DMS114 treated with DMSO at 0.1 percent for 48 hours (cell line): Measurements from ENCODE around the gene ARFGAP2.
A peak's percentile ranks its signal among the peaks of the same experiment; 100 is the strongest.

Experiments
- DNase-seq: peaks from one replicate; lab custom pipeline; 2025; ENCODE audit not compliant: unreplicated experiment; lab: John Stamatoyannopoulos, UW

ARFGAP2 gene

DNA sequence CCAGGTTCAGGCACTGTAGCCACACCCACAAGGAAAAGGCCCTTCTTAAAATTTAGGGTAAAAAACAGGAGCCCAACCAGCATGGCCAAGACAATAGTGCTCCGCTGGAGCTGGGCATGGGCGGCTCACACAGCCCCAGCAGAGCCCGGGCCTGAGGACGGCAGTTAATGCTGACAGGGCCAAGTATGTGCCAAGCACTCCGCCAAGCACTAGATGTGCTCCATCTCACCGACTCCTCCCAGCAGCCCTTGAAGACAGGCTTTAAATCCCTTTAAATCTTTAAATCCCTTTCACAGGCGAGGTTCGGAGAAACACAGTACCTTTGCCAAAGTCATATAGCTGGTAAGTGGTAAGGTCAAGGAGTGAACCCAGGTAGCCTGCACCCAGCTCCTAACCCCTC lies 4.8 kb downstream of the ARFGAP2 start:
- DNase-seq = no peak

DNA sequence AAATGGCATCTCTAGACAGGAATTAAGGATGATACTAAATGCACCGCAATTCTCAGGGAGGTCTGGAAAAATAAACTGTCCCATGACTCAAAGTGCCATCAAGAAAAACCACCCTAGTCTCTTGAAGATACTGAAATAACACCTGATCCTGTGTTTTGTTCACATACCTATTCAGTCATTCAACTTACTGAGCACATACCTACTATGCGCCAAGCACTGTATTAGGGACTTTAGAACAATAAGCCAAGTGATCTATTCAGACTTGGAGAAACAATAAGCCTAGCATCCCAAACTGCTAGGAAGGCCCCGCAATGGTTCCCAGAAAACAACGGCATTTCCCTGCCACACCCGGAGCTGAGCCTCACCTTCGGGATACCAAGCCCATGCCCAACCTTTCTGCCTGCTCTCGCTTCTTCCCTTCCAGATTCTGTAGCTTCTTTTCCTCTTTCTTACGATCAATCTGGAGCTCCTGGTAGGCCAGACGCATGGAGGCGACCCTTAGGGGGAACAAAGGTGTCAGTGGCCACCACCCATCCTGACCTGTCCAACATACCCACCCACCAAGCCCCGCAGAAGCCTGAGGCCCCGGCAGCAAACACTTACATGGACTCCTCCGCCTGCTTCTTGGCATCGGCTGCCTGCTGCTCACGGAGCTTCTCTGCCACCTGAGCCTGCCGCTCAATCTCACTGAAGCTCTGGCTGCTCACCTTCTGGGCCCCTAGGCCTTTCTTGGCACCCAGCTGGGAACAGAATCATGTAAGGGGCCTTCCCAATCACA lies 5.4 kb downstream of the ARFGAP2 start:
- no peak for DNase-seq

DNA sequence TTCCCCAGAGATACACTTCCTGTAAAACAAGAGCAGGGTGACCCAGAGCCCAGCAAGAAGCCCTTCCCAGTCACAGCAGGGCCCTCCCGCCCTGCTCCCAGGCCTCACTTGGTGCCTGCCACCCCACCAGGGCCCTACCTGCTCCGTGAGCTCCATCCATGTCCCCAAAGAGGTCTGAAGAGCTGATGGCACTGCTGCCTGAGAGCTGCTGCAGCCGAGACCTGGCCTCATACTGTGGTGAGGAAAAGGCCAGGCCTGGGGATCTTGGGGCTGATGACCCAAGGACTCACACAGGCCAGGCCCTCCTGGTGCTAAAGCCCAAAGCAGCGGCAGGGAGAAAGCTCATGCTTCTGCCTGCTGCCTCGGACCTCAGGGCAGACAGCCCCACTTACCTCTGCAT lies 10.3 kb downstream of the ARFGAP2 start:
- no peak for DNase-seq

DNA sequence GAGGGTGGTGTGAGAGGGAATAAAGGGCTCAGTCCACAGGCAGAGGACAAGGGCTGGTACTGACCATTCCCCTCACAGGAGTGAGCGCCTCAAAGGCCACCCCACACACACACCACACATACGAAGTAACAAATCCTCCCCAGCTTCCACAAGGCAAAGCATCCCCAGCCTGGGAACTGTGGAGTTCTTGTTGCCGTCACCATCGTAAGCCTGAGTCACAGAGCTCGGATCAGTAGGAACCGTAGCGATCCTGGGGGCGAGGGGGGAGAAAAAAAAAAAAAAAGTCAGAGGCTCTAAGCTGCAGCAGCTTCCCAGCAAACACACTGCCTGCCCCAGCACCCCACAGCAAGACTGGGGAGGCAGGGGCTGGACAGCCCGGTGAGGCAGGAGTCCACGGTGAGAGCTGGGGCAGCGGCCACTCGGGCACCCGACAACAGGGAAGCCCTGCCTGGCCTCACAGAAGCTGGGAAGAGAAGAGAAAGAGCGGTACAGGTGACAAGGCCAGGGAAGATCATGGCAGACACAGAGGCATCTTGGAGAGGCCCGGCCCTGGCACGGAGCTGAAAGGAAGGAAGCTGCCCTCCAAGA lies 11.3 kb downstream of the ARFGAP2 start:
- no peak for DNase-seq

DNA sequence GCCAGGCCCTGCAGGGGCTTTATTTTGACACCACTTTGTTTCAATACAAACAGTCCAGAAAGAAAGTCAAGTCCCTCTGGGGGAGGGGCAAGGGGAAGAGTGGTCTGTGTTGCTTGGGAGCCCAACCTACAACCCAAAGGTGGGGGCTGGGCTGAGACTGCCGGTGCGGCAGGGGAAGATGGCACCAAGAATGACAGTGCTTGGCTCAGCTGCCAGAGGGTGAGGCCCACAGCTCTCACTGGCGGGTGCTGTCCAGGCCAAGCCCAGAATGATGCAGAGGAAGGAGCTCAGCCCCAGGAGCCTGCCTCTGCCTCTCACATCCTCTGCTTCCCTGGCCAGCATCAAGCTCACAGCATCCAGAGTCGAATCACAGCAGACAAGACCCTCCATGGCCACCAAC lies 12.4 kb downstream of the ARFGAP2 start:
- DNase-seq = no peak

DNA sequence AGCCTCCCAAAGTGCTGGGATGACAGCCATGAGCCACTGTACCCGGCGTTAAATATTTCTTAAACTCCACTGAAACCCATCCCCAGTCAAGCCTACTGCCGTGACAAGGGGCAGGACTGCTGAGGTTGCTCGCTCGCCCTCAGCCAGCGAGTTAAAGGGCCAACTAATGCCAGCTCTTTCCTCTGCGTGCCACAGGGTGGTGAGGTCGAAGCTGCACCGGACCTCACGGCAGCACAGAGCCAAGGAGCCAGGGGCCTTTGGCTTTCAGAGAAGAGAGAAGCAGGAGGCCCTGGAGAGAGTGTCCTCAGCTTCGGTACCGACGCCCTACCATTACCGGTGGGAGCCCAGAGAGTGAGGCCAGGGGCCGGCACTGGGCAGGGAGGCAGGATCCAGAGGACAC lies 12.8 kb downstream of the ARFGAP2 start:
- DNase-seq = no peak

DNA sequence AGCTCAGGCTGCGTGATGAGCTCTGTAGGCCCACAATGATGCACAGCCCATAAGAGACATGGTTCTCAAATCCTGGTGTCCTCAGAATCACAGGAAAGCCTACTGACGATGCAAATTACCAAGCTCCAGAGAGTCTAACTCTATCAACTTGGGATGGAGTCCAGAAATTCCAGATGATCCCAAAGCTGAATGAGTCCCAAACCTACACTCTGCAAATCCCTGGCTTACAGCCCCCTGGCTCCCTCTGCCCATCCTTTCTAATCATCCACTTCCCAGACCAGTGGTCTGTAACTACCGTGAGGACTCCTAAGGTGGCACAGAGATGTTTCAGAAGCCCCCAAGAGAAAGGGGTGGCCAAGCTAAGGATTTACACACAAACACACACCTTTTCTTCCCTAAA lies 13.5 kb downstream of the ARFGAP2 start:
- no peak for DNase-seq

DNA sequence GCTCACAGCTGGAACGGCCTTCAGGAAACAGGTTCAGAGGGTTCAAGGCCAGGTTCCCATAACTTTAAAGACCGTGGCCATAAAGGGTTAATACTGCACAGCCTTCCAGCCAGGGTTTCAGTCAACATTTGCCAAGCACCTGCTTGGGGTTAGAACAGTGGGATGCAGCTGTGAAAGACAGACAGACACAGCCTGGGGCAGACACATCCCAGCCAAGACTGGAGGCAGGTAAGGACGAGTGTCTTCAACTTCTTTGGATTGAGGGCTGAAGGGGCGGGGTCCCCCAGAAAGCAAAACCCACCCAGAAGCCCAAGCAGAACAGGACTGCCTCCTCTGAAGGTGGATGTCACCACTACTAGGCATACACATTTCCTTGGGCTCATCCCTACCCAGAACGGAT lies 14.3 kb downstream of the ARFGAP2 start:
- no peak for DNase-seq

DNA sequence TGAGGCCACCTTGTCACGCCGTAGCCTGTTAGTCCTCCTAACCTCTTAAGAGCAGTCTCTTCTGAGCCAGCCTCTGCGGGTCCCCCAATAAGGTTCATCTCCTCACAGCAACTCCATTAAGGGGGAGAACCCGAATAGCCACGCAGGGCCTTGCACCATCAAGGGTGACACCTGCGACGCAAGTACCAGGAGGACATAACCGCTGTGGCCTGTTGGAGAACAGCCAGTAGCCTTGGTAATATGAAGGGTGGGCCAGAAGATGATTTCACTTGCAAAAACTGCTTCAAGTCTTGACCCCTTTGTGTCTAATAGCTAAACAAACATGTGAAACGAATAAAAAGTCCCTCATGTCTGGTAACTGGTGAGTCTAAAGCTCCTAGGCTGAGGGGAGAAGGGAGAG lies 14.8 kb downstream of the ARFGAP2 start:
- no peak for DNase-seq

DNA sequence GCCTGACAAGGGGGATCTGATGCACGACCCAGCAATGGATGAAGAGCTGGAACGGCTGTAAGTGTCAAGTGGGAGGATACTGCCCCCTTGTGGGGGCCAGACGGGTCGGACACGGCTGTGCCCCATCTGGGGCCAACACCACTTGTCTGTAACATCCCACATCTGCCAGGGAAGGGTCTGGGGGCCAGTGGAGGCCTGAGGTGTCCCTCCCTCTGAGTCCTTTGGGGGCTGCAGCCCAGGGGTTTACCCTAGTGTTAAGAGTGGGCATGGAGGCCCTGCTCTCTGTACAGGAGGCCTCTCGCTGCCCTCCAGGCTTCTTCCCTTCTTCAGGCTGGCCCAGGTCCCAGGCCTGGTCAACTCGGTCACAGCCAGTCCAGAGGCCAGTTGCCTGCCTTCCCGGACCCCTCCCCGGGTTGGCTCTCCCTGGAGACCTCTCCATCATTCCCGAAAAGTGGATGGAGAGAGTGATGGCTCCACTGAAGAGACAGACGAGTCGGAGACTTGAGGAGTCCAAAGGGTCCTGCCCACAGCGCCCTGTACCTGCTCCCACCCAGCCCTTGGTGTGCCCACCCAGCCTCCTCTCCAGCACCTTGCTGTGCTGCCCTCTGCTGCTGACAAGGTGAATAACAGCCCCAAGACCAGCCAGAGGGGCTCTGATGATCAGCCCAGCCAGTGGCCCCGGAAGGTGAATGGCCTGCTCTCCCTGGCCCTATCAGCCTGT lies 15.4 kb downstream of the ARFGAP2 start:
- peak; percentile 20 for DNase-seq

DNA sequence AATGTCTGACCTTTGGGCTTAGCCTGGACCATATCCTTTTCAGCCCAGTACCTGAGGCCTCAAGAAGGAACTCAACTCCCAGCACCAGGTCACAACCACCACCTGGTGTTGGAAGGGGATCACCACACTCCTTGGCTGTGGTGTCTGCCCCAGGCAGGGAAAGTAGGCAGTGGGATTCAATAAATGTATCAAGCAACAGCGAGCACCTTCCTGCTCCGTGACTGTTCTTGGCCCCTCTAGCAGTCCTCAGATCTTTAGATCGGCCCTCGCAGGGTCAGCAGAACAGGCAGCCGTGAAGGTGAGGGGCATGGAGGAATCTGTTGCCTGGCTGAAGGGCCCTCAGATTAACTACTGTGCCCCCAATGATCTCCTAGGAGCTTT lies 15.9 kb downstream of the ARFGAP2 start:
- DNase-seq = no peak

DNA sequence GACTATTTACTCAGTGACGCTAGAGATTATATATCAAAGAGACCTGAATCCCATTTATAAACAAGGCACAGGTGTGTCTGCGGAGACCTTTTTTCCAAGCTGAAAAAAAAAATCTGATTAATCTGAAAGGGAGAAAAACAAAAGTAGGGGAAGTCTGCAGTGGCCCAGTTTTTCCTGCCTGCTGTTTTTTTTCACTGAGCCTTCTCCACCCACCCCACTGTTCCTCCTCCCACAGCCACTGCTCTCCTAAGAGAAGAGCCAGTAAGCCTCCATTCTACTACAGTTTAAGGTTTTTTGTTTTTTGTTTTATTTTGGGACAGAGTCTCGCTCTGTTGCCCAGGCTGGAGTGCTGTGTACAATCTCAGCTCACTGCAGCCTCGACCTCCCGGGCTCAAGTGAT lies 18.4 kb downstream of the ARFGAP2 start:
- DNase-seq = no peak

DNA sequence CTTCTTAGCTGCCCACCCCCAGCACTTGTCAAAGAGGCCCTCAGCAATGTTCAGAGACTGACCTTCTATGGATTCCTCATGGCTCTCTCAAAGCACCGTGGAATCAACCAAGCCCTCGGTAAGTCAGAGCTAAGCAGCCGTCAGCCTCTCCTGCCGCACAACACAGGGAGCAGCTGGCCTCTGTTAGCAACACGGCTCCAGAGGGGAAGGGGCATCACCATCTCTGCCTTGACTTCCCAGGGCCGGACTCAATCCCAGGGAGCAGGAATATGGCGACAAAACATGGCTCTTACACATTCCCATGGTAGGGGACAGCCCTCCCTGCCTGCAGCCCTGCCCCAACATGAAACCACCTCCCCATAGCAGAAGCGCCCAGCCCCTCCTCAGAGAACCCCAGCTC lies 18.9 kb downstream of the ARFGAP2 start:
- no peak for DNase-seq

DNA sequence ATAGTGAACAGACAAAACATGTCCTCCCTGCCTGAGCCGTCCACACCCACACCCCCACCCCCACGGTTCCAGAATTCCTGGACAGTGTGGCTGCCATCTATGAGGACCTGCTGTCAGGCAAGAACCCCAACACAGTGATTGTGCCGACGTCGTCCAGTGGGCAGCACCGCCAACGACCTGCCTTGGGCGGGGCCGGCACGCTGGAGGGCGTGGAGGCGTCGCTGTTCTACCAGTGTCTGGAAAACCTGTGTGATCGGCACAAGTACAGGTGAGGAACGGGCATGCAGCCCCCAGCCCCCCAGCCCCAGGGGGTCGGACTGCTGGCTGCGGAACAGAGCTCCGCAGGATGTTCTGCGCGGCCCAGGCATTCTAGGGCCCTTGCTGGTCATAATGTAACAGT lies 19.7 kb downstream of the ARFGAP2 start:
- no peak for DNase-seq

DNA sequence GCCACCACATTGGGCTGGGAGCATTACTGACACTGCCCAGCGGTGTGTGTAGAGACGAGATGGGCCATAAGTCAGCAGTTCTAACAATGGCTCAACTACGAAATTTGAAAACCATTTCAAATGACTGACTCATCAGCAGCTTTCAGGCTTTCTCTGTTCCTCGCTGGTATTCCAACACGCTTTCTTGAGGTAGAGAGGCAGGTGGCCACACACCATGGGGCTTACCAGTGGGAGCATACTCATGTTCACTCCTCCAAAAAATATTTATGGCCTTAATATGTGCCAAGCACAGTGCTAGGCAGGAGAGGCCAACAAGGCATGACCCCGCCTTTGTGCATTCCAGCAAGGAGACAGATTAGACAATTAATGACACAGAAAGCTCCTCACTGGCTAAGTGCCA lies 20.3 kb downstream of the ARFGAP2 start:
- DNase-seq = no peak

DNA sequence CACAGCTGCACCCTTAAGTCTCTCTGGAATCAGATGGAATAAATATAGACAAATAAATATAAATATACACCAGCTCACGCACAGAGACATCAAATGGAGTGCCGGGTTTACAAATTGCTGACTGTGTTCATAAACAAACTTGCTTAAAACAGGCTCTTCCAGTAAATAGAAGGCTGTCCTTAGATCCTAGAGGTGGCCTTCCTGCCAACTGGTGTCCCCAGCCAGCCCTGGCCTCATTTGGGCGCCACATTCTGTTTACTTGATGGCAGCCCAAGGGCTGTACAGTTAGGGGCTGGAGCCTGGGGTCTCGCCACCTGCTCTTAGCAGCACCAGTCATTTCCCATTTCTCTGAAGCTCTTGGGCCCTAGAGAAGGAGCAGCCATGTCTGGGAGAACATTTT lies 20.8 kb downstream of the ARFGAP2 start:
- DNase-seq = no peak

DNA sequence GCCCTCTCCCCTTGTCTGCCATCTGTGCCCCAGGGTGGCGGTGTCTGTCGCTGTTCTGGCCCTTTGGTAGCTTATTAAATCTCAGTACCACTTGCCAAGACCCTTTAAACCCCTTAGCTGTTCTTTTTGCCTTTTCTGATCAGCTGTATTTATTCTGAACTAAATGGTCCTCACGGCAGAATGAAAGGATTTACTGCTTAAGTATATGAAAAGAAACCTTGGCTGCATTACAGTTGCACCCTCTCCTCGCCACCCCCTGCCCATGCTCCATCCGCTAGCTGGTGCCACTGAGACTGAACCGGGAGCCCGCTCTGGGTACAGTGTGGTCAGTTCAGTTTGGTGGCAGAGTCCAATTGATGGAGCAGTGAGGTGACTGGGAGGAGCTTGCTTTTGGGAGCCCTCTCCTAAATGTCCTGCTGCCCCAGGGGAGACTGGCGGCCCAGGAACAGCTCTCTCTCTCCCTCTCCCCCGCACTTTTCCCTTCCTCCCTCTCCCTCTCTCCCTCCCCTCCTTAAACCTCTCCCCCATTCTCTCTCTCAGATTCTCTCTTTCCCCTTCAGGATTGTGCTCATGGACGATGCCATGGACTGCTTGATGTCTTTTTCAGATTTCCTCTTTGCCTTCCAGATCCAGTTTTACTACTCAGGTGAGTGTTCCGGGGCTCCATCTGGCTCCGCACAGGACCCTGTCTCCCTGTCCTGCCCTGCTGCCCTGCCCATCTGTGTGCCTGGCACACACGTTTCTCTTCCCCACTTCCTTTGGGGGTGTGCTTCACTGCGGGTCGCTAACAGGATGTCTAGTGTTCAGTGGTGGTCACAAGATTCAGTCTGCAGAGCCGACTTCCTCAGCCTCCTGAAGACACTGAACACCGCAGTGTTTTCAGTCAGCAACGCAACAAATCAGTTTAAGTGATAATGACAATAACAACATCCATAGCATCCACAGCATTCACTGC lies 21.8 kb downstream of the ARFGAP2 start:
- no peak for DNase-seq

DNA sequence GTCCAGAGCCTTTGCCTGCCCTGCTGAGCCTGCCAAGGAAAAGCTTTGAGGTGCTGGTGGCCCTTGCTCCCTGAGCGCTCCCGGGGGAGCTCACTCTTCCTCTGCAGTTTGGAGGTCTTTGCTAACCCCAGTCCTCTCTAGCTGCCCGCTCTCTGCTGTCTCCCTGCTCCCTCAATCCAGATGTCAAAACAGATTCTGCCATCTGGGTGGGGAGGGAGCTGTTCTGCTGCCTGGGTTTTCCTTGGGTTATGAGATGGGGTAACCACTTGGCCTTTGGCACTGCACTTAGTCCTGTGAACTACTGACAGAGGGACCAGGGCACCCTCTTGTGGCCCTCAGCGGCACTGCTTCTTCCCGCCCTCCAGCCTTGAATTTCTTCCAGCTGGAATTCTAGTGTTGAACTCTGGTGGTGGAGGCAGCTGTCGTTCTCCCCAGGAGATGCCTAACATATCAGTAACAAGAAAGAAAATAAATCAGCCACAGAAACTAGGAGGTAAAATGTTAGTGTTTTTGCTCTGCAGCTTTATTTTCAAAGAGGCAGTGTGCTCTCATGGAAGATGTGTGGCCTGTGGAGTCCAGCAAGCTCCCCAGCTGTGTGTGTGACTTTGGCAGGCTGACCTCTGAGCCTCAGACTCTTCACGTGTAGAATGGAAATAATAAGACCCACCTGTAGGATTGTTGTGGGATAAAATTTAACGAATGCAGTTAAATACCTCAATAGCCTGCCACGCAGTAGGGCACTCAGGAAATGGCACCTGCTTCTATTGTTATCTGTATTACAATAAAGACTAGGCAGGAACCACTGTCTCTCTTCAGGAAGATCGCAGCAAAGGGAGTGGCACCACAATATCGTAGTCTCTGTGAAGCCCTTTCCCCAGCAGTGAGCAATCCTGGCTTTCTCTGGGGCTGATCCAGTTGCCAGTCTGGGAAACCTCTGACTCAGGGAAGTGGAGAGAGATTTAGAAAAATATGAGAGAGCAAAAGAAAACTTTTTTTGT lies 23.4 kb downstream of the ARFGAP2 start:
- peak; percentile 51 for DNase-seq

DNA sequence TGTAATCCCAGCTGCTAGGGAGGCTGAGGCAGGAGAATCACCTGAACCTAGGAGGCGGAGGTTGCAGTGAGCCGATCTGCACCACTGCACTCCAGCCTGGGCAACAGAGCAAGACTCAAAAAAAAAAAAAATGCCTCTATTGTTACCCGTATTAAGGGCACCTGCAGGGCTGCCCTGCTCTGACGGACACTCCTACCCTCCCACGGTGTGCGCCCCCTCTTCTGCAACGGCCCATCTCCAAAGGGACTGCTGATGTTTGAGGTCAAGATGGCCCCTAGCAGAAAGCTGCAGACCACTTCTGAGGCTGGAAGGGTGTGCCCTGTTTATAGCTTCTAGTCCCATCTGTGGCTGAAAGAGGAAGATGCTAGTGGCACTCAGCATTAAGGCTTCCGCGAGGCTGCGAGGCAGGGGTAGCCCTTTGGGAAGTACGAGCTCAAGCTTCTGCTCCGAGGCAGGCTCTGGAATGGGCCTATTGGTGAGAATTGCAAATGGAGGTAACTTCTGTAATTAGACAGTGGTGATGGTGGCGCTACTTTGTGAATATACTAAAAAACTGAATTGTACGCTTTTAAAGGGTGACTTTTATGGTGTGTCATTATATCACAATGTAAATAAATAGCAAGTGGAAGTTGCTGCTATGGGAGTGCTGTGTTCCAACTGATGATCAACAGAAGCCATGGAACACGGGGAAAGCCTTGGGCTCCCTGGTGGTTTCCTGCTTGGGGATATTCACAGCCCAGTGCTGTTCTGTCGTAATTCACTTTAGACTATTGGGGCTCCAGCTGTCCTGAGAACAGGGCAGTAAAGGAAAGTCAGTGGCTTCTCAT lies 24.3 kb downstream of the ARFGAP2 start:
- no peak for DNase-seq
